OCI-LY1 (cell line): ENCODE measurements around the gene AP3D1.

Experiments used
- H2AFZ ChIP-seq: fragments of 200-600 bp; sonication (generic), shearing (Covaris generic); 2 replicates; pipeline ENCODE4 v1.6.0; 2014; ENCODE audit warnings: antibody characterized with exemption, mild to moderate bottlenecking, low read length
- H3F3A ChIP-seq: fragments of 200-600 bp; sonication (generic), shearing (Covaris generic); 2 replicates; pipeline ENCODE4 v1.6.0; 2014; ENCODE audit warnings: mild to moderate bottlenecking, antibody characterized with exemption, low read length, moderate library complexity; ENCODE audit not compliant: insufficient read depth
- H3K27ac ChIP-seq: fragments of 200-600 bp; sonication (generic); 2 replicates; pipeline ENCODE4 v1.5.1; 2014; ENCODE audit warnings: low read length, mixed run types, mild to moderate bottlenecking, low read depth; ENCODE audit not compliant: poor library complexity, severe bottlenecking
- H3K27me3 ChIP-seq: fragments of 200-600 bp; sonication (generic); 2 replicates; pipeline ENCODE4 v1.6.0; 2014; ENCODE audit warnings: antibody characterized with exemption, mild to moderate bottlenecking, low read length, moderate library complexity; ENCODE audit not compliant: insufficient read depth
- H3K36me3 ChIP-seq: fragments of 200-600 bp; sonication (generic); 2 replicates; pipeline ENCODE4 v1.6.1; 2014; ENCODE audit warnings: mild to moderate bottlenecking, antibody characterized with exemption, low read length, moderate library complexity, mixed read lengths; ENCODE audit not compliant: insufficient read depth
- H3K4me1 ChIP-seq: fragments of 200-600 bp; sonication (generic); 2 replicates; pipeline ENCODE4 v1.5.1; 2014; ENCODE audit warnings: mild to moderate bottlenecking, low read length, moderate library complexity; ENCODE audit not compliant: insufficient read depth, severe bottlenecking
- H3K4me2 ChIP-seq: fragments of 200-600 bp; sonication (generic), shearing (Covaris generic); 2 replicates; pipeline ENCODE4 v1.6.1; 2014; ENCODE audit warnings: low read length
- H3K4me3 ChIP-seq: fragments of 200-600 bp; sonication (generic); 2 replicates; pipeline ENCODE4 v1.5.1; 2014; ENCODE audit warnings: low read length, low read depth, mild to moderate bottlenecking, mixed read lengths; ENCODE audit not compliant: poor library complexity, severe bottlenecking
- H3K79me2 ChIP-seq: fragments of 200-600 bp; shearing (Covaris generic); 2 replicates; pipeline ENCODE4 v1.6.1; 2016; ENCODE audit warnings: mixed run types, low read length, mixed read lengths; ENCODE audit not compliant: insufficient read depth
- H3K9ac ChIP-seq: fragments of 200-600 bp; sonication (generic), shearing (Covaris generic); 2 replicates; pipeline ENCODE4 v1.6.1; 2014; ENCODE audit warnings: mild to moderate bottlenecking, low read length, mixed read lengths
- H3K9me2 ChIP-seq: fragments of 200-600 bp; sonication (generic), shearing (Covaris generic); 2 replicates; pipeline ENCODE4 v1.6.1; 2014; ENCODE audit warnings: low read depth, mild to moderate bottlenecking, low read length, mixed read lengths
- H3K9me3 ChIP-seq: fragments of 200-600 bp; shearing (Covaris generic); 2 replicates; pipeline ENCODE4 v1.6.1; 2014; ENCODE audit warnings: low read length, mixed read lengths
- H4K20me1 ChIP-seq: fragments of 200-600 bp; sonication (generic), shearing (Covaris generic); 2 replicates; pipeline ENCODE4 v1.6.0; 2016; ENCODE audit warnings: mild to moderate bottlenecking, low read length; ENCODE audit not compliant: insufficient read depth
- EZH2 ChIP-seq: fragments of 200-600 bp; sonication (generic), shearing (Covaris generic); IDR thresholded peaks from 2 replicates; pipeline ENCODE4 v1.8.0; 2017; ENCODE audit warnings: borderline replicate concordance, mixed run types, mild to moderate bottlenecking, antibody characterized with exemption, low read length, moderate library complexity, mixed read lengths
- TF ChIP-seq, protein P1 (sequence below): fragments of 200-600 bp; sonication (generic), shearing (Covaris generic); IDR thresholded peaks from 2 replicates; pipeline ENCODE4 v1.5.1; 2017; ENCODE audit warnings: mild to moderate bottlenecking, antibody characterized with exemption, low read length, moderate library complexity, mixed read lengths

Gene AP3D1

DNA sequence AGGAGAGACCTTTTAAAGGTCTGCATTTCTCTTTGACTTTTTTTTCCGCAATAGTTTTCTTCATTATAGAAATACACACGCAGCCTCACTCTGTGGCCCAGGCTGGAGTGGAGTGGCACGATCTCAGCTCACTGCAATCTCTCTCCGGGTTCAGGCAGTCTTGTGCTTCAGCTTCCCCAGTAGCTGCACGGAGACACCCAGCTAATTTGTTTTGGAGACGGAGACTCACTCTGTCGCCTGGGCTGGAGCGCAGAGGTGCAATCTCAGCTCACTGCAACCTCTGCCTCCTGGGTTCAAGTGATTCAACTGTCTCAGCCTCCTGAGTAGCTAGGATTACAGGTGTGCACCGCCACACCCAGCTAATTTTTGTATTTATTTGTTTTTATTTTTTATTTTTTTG is 88.6 kb downstream of the AP3D1 start:
- H3F3A ChIP-seq, result no peaks in the 10 kb centered on the region
- no peak overlapping the region for H2AFZ ChIP-seq
- H3K36me3 ChIP-seq, result no peaks in the 10 kb centered on the region
- H3K9me2 ChIP-seq, result no peaks in the 10 kb centered on the region
- no peak for TF ChIP-seq EZH2
- TF ChIP-seq, protein P1, sequence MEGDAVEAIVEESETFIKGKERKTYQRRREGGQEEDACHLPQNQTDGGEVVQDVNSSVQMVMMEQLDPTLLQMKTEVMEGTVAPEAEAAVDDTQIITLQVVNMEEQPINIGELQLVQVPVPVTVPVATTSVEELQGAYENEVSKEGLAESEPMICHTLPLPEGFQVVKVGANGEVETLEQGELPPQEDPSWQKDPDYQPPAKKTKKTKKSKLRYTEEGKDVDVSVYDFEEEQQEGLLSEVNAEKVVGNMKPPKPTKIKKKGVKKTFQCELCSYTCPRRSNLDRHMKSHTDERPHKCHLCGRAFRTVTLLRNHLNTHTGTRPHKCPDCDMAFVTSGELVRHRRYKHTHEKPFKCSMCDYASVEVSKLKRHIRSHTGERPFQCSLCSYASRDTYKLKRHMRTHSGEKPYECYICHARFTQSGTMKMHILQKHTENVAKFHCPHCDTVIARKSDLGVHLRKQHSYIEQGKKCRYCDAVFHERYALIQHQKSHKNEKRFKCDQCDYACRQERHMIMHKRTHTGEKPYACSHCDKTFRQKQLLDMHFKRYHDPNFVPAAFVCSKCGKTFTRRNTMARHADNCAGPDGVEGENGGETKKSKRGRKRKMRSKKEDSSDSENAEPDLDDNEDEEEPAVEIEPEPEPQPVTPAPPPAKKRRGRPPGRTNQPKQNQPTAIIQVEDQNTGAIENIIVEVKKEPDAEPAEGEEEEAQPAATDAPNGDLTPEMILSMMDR, result no peak
- peaks cover 39% of the 10 kb centered on the region for H3K4me1 ChIP-seq
- H3K9me3 ChIP-seq, result no peaks in the 10 kb centered on the region
- no peaks in the 10 kb centered on the region for H4K20me1 ChIP-seq
- H3K9ac ChIP-seq, result no peak overlapping the region
- H3K27me3 ChIP-seq, result no peaks in the 10 kb centered on the region
- H3K4me3 ChIP-seq, result no peak overlapping the region
- no peak overlapping the region; the same call in 1 of the 2 replicates for H3K4me2 ChIP-seq
- H3K27ac ChIP-seq, result peak overlapping the region; percentile 73
- H3K79me2 ChIP-seq, result no peaks in the 10 kb centered on the region

DNA sequence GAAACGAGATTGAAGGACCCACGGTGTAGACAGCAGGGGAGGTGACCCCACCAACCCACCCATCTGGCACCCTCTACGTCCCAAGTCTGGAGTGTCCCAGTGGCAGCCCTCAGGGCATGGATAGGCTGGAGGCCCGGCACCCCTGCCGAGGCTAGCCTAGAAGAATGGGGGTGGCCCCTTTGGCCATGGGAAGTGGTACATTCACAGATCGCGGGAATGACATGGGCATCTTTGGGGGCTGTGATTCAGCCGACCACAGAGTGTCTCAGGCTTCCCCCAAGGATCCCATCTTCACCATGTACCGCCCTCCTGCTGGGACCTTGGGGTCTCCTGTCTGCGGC is 89.0 kb downstream of the AP3D1 start:
- no peaks in the 10 kb centered on the region for H3K79me2 ChIP-seq
- H2AFZ ChIP-seq, result no peak overlapping the region
- peak overlapping the region; percentile 83; the same call in 1 of the 2 replicates for H3K9ac ChIP-seq
- no peaks in the 10 kb centered on the region for H4K20me1 ChIP-seq
- no peaks in the 10 kb centered on the region for H3K9me2 ChIP-seq
- peak overlapping the region; percentile 87 for H3K4me2 ChIP-seq
- no peak for TF ChIP-seq EZH2
- TF ChIP-seq, protein P1, result no peak
- no peaks in the 10 kb centered on the region for H3K27me3 ChIP-seq
- no peaks in the 10 kb centered on the region for H3K9me3 ChIP-seq
- peak overlapping the region; percentile 76 for H3K4me3 ChIP-seq
- no peaks in the 10 kb centered on the region for H3F3A ChIP-seq
- H3K27ac ChIP-seq, result peak overlapping the region; percentile 73
- H3K4me1 ChIP-seq, result peaks cover 39% of the 10 kb centered on the region
- no peaks in the 10 kb centered on the region for H3K36me3 ChIP-seq

DNA sequence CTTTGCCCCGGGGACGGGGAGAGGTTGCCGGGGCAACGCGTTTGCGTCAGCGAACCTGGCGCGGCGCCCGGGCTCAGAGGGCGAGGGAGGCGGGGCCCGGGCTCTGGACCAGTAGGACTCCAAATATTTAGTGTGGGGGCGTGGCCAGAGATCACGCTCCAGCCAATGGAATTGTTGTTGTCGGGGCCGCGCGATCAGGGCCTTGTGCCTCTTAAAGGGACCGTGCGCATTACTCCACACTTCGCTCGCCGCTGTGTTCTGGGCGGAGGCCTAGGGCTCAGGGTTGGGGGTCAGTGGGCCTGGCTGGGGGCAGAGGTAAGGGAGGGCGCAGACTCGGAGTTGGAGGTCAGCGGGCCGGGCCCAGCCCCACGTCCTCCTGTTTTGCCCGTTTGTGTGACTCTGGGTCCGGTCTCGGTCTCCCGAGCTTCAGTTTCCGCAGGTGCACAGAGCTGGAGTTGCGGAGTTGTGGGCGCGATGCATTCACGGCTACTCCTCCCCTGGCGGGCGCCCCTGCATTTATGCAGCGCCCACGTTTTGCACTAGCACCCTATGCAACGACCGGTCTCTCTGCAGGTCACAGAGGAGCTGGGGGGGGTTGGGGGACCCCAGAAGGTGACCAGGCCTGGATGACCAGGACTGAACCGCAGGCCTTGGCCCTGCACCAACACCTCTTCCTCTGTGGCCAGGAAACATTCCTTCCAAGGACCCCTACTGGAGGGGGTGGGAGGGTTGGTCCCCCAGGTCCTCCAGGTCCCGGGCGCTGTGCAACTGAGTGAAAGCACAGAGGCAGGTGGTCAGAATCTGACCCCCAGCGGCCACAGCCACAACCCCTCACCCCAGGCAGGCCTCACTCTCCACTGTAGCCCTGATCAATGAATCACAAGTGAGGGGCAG is 89.6 kb downstream of the AP3D1 start:
- no peaks in the 10 kb centered on the region for H4K20me1 ChIP-seq
- H3F3A ChIP-seq, result no peaks in the 10 kb centered on the region
- peak overlapping the region; percentile 76 for H3K4me3 ChIP-seq
- no peak for TF ChIP-seq EZH2
- TF ChIP-seq, protein P1, result no peak
- H3K79me2 ChIP-seq, result no peaks in the 10 kb centered on the region
- H3K4me2 ChIP-seq, result peak overlapping the region; percentile 87
- no peaks in the 10 kb centered on the region for H3K9me2 ChIP-seq
- no peaks in the 10 kb centered on the region for H3K36me3 ChIP-seq
- H3K27ac ChIP-seq, result peak overlapping the region; percentile 73
- H3K27me3 ChIP-seq, result no peaks in the 10 kb centered on the region
- no peak overlapping the region for H2AFZ ChIP-seq
- H3K9me3 ChIP-seq, result no peaks in the 10 kb centered on the region
- H3K9ac ChIP-seq, result peak overlapping the region; percentile 83
- H3K4me1 ChIP-seq, result peaks cover 42% of the 10 kb centered on the region
